Fibroblast of mammary gland (primary cell): ENCODE measurements around the gene DLG2.

Experiments
- DNase-seq: peaks from one replicate; pipeline ENCODE4 v3.0.0-alpha.2; 2010; ENCODE audit warnings: low read depth
- H3K4me3 ChIP-seq: 2 replicates; pipeline ENCODE4 v1.5.1; 2011; ENCODE audit warnings: low read depth, mild to moderate bottlenecking, low read length, moderate library complexity; ENCODE audit not compliant: control insufficient read depth
- CTCF ChIP-seq: conservative IDR thresholded peaks from 2 replicates; pipeline ENCODE4 v1.5.1; 2011; ENCODE audit warnings: low read depth, low read length, inconsistent platforms; ENCODE audit not compliant: control insufficient read depth, insufficient read depth

DLG2 gene

GRCh38 chr11:83493917-83494316 lies 2133.2 kb downstream of the DLG2 start:
- DNase-seq: no peak
- H3K4me3 ChIP-seq: no peak overlapping the region
- no peak for TF ChIP-seq CTCF

GRCh38 chr11:83493034-83493433 lies 2134.1 kb downstream of the DLG2 start:
- no peak overlapping the region for H3K4me3 ChIP-seq
- TF ChIP-seq CTCF: no peak
- DNase-seq: no peak

- TF ChIP-seq CTCF: no peak
- H3K4me3 ChIP-seq: no peak overlapping the region
- no peak for DNase-seq
Measured at GRCh38 chr11:83483808-83484207, 2143.3 kb downstream of the DLG2 start.

GRCh38 chr11:83480811-83481210 lies 2146.3 kb downstream of the DLG2 start:
- no peak overlapping the region for H3K4me3 ChIP-seq
- no peak for TF ChIP-seq CTCF
- no peak for DNase-seq

GRCh38 chr11:83480251-83480650 lies 2146.9 kb downstream of the DLG2 start:
- no peak for DNase-seq
- no peak overlapping the region for H3K4me3 ChIP-seq
- no peak for TF ChIP-seq CTCF

- no peak for TF ChIP-seq CTCF
- no peak overlapping the region for H3K4me3 ChIP-seq
- DNase-seq: no peak
Measured at GRCh38 chr11:83477772-83478171, 2149.4 kb downstream of the DLG2 start.

- no peak for DNase-seq
- no peak overlapping the region for H3K4me3 ChIP-seq
- TF ChIP-seq CTCF: no peak
Measured at GRCh38 chr11:83475760-83476159, 2151.4 kb downstream of the DLG2 start.
